Sigmoid colon (tissue), 7 donors: ENCODE data around the gene CD9. TPM values are rescaled to one million over a fixed set of nuclear protein-coding genes. Genes with fewer than 3 reads are reported as not detected.

Experiments
- DNase-seq: peaks from one replicate; pipeline ENCODE4 v3.0.0-alpha.2; 2019
- H3K27ac ChIP-seq, 4 donors: fragments of 200-600 bp; sonication (generic); one replicate each; pipeline ENCODE4 v1.5.1; 2016 to 2019; ENCODE audit warnings: mild to moderate bottlenecking in 1 of 4
- H3K27me3 ChIP-seq, 3 donors: fragments of 200-600 bp; sonication (generic); one replicate each; pipeline ENCODE4 v1.5.1; 2019; ENCODE audit warnings: mild to moderate bottlenecking in 1 of 3
- H3K36me3 ChIP-seq, 4 donors: fragments of 200-600 bp; sonication (generic); one replicate each; pipeline ENCODE4 v1.5.1; 2016 to 2019
- H3K4me1 ChIP-seq, 4 donors: fragments of 200-600 bp; sonication (generic); one replicate each; pipeline ENCODE4 v1.5.1; 2017 to 2019
- H3K4me3 ChIP-seq, 4 donors: fragments of 200-600 bp; sonication (generic); one replicate each; pipeline ENCODE4 v1.5.1; 2017 to 2019; ENCODE audit warnings: mild to moderate bottlenecking in 2 of 4, moderate library complexity in 1 of 4
- H3K9me3 ChIP-seq, 4 donors: fragments of 200-600 bp in 3 of 4; sonication (generic) in 3 of 4; one replicate each; pipeline versions ENCODE4 v1.5.1 to v1.6.1; 2013 to 2019
- EP300 ChIP-seq, 4 donors: sonication (generic); formaldehyde crosslinking; IDR thresholded peaks; one replicate each; pipeline ENCODE4 v1.6.1; 2017; ENCODE audit warnings: antibody characterized with exemption in 4 of 4
- POLR2A ChIP-seq, 2 donors: fragments of 450-650 bp; IDR thresholded peaks; one replicate each; pipeline ENCODE4 v1.6.1; 2016; ENCODE audit warnings: antibody characterized with exemption in 2 of 2, mild to moderate bottlenecking in 2 of 2, moderate library complexity in 2 of 2
- POLR2AphosphoS5 ChIP-seq, 4 donors: sonication (generic); formaldehyde crosslinking; IDR thresholded peaks; one replicate each; pipeline ENCODE4 v1.6.1; 2017; ENCODE audit warnings: antibody characterized with exemption in 4 of 4
- WGBS, 2 donors: extraction: QIAGEN DNeasy Blood & Tissue Kit; methylation state at CpG; one replicate each; pipeline ENCODE4 v1.1.7; 2013; 5-methylcytosine and 5-hydroxymethylcytosine counted together
- intact Hi-C: fragments of 100-400 bp; cut with DNase I; formaldehyde crosslinking; loops from one replicate; pipeline ENCODE4 v1.15.1; 2023
- polyA plus RNA-seq, 3 donors: library from polyadenylated mRNA; stranded (reverse); fragments of 200-250 nt; gene quantifications; one replicate each; pipeline ENCODE4 v1.2.3, GENCODE V29; 2013
- total RNA-seq, 4 donors: library from RNA; depleted of rRNA; stranded (reverse); fragments of >200 nt; gene quantifications; one replicate each; pipeline ENCODE4 v1.1.0, GENCODE V29; 2016
- TF ChIP-seq, protein P1 (sequence below), 4 experiments: fragments of 450-650 bp in 3 of 4; fragments of 200-600 bp in 1 of 4; IDR thresholded peaks; one replicate each; pipeline ENCODE4 v1.5.1; 2016 to 2019; ENCODE audit warnings: antibody characterized with exemption in 4 of 4, mild to moderate bottlenecking in 3 of 4, moderate library complexity in 2 of 4
- donor health status: healthy with polysubstance abuse.
- donor health status: Bipolar disorder and iron deficiency.
- donor health status: healthy.

Gene CD9
- total and polyA plus RNA-seq, 7 donors = 180 to 548 (median 335) TPM

GRCh38 chr12:6250343-6250742, 50.1 kb downstream of the CD9 start:
- Histone ChIP-seq H3K4me3 (no peak overlapping the region), H3K27me3 (no peaks in the 10 kb centered on the region), H3K4me1 (no peaks in the 10 kb centered on the region), H3K9me3 (no peaks in the 10 kb centered on the region), H3K36me3 (no peaks in the 10 kb centered on the region), H3K27ac (no peak overlapping the region)
- no peak for DNase-seq
- TF ChIP-seq, protein P1, sequence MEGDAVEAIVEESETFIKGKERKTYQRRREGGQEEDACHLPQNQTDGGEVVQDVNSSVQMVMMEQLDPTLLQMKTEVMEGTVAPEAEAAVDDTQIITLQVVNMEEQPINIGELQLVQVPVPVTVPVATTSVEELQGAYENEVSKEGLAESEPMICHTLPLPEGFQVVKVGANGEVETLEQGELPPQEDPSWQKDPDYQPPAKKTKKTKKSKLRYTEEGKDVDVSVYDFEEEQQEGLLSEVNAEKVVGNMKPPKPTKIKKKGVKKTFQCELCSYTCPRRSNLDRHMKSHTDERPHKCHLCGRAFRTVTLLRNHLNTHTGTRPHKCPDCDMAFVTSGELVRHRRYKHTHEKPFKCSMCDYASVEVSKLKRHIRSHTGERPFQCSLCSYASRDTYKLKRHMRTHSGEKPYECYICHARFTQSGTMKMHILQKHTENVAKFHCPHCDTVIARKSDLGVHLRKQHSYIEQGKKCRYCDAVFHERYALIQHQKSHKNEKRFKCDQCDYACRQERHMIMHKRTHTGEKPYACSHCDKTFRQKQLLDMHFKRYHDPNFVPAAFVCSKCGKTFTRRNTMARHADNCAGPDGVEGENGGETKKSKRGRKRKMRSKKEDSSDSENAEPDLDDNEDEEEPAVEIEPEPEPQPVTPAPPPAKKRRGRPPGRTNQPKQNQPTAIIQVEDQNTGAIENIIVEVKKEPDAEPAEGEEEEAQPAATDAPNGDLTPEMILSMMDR (IDR thresholded peaks at IDR 0.05) = no peak
- TF ChIP-seq EP300 (IDR thresholded peaks at IDR 0.05) = no peak
- TF ChIP-seq POLR2AphosphoS5 (IDR thresholded peaks at IDR 0.05) = no peak
- intact Hi-C loops = no loop called here
- 72 to 82% methylated on average over 5 of the region's 5 CpGs for WGBS, 2 donors

DNA sequence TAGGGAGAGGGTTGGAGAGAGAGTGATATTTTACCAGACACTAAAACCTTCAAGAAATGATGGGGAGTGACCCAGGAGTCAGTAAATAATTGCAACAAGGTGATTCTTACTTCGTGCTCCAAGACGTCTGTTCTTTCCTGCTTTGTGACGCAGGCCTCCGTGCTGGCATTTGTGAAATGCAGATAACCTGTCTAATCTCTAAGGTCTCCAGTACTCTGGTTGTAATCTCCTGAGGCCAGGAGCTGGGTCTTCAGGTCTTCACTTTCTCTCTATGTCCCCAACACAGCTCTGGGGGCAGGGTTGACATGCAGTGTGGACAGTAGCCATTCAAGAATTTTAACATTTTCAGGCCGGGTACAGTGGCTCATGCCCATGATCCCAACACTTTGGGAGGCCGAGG, 53.1 kb downstream of the CD9 start:
- Histone ChIP-seq H3K9me3 (peaks cover 0 to 5% (median 0%) of the 10 kb centered on the region in 4 donors), H3K36me3 (no peaks in the 10 kb centered on the region), H3K27ac (no peak overlapping the region), H3K27me3 (no peaks in the 10 kb centered on the region), H3K4me3 (no peak overlapping the region), H3K4me1 (no peaks in the 10 kb centered on the region)
- WGBS, 2 donors = 90 to 95% methylated on average over 6 of the region's 6 CpGs
- no peak for TF ChIP-seq EP300 (IDR thresholded peaks at IDR 0.05)
- no peak for TF ChIP-seq POLR2A (IDR thresholded peaks at IDR 0.05)
- TF ChIP-seq POLR2AphosphoS5 (IDR thresholded peaks at IDR 0.05) = no peak
- TF ChIP-seq, protein P1 (IDR thresholded peaks at IDR 0.05) = no peak
- intact Hi-C loops = no loop called here
- no peak for DNase-seq

DNA sequence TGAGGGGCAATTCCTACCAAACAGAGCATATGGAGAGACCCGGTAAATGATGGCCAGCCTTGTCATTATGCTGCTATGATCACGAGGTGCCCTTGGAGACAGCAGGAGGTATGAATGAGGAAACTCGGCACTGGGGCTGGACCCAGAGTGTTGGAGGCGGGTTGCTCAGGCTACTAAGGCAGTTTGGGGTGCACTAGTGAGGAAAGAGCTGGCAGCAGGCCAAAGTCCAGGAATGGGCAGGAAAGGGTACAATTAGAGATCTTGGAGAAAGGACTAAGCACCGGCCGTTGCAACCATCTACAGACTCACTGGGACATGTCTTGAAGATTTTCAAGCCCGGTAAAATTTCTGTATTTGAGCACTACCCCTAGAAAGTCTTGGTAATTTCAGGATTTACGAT, 54.3 kb downstream of the CD9 start:
- WGBS, 2 donors = 88 to 93% methylated on average over 8 of the region's 8 CpGs
- no peak for DNase-seq
- intact Hi-C loops = no loop called here
- no peak overlapping the region for H3K4me3 ChIP-seq
- TF ChIP-seq POLR2AphosphoS5 (IDR thresholded peaks at IDR 0.05) = no peak
- TF ChIP-seq, protein P1 (IDR thresholded peaks at IDR 0.05) = no peak
- TF ChIP-seq EP300 (IDR thresholded peaks at IDR 0.05) = no peak
- TF ChIP-seq POLR2A (IDR thresholded peaks at IDR 0.05) = no peak
- H3K27ac ChIP-seq = no peak overlapping the region
- peaks cover 0 to 5% (median 0%) of the 10 kb centered on the region in 4 donors for H3K9me3 ChIP-seq
- H3K36me3 ChIP-seq = no peaks in the 10 kb centered on the region
- no peaks in the 10 kb centered on the region for H3K4me1 ChIP-seq
- H3K27me3 ChIP-seq = no peaks in the 10 kb centered on the region

DNA sequence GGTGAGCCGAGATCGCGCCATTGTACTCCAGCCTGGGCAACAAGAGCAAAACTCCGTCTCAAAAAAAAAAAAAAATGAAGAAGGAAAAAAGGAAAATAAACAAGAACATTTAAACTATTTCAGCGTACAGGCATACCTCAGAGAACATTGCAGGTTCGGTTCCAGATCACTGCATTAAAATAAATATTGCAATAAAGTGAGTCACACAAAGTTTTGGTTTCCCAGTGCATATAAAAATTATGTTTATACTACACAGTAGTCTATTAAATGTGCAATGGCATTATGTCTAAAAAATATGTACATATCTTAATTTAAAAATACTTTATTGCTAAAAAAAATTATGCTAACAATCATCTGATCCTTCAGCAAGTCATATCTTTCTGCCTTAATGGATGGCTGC, 56.8 kb downstream of the CD9 start:
- no peaks in the 10 kb centered on the region for H3K4me1 ChIP-seq
- WGBS, 2 donors = 92 to 93% methylated on average over 6 of the region's 6 CpGs
- H3K4me3 ChIP-seq = no peak overlapping the region
- no peaks in the 10 kb centered on the region for H3K27me3 ChIP-seq
- H3K9me3 ChIP-seq = peaks cover 0 to 5% (median 0%) of the 10 kb centered on the region in 4 donors
- H3K27ac ChIP-seq = no peak overlapping the region
- no peaks in the 10 kb centered on the region for H3K36me3 ChIP-seq
- TF ChIP-seq POLR2AphosphoS5 (IDR thresholded peaks at IDR 0.05) = no peak
- TF ChIP-seq EP300 (IDR thresholded peaks at IDR 0.05) = no peak
- no peak for TF ChIP-seq POLR2A (IDR thresholded peaks at IDR 0.05)
- TF ChIP-seq, protein P1 (IDR thresholded peaks at IDR 0.05) = no peak
- no peak for DNase-seq
- intact Hi-C loops = no loop called here

DNA sequence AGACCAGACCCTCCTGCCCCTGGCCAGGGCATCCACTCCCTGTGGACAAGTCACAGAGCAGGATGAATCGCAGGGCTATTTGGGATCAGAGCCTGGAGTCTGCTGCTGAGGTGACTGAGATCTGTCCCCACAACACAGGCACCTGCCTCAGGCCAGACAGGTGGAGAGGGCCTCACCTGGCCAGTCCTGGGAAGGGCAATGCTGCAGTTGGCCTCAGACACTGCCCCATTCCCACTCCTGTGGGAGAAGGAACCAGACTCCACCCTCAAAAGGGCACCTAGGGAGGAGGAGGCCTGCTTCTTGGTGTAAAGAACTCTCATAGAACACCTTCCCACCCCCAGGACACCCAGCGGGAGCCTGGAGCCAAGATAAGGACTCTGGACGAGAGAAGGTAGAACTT, 62.0 kb downstream of the CD9 start:
- WGBS, 2 donors = 88% methylated on average over 3 of the region's 3 CpGs

More for the DNA sequence above, 62.0 kb downstream of the CD9 start:
- TF ChIP-seq, protein P1 (IDR thresholded peaks at IDR 0.05) = no peak
- TF ChIP-seq EP300 (IDR thresholded peaks at IDR 0.05) = no peak
- TF ChIP-seq POLR2AphosphoS5 (IDR thresholded peaks at IDR 0.05) = no peak
- TF ChIP-seq POLR2A (IDR thresholded peaks at IDR 0.05) = no peak
- H3K27me3 ChIP-seq = no peaks in the 10 kb centered on the region
- peaks cover 0 to 5% (median 0%) of the 10 kb centered on the region in 4 donors for H3K9me3 ChIP-seq
- no peaks in the 10 kb centered on the region for H3K36me3 ChIP-seq
- H3K4me1 ChIP-seq = peaks cover 0 to 6% (median under 1%) of the 10 kb centered on the region in 4 donors
- intact Hi-C loops = no loop called here
- no peak for DNase-seq
- H3K27ac ChIP-seq = no peak overlapping the region
- H3K4me3 ChIP-seq = no peak overlapping the region
